NCI-H1694 (cell line): ENCODE results near the gene FGFBP1.
A peak's percentile ranks its signal among the peaks of the same experiment; 100 is the strongest.

Source experiments
- DNase-seq: peaks from one replicate; lab custom pipeline; 2025; lab: John Stamatoyannopoulos, UW

FGFBP1 gene

DNA sequence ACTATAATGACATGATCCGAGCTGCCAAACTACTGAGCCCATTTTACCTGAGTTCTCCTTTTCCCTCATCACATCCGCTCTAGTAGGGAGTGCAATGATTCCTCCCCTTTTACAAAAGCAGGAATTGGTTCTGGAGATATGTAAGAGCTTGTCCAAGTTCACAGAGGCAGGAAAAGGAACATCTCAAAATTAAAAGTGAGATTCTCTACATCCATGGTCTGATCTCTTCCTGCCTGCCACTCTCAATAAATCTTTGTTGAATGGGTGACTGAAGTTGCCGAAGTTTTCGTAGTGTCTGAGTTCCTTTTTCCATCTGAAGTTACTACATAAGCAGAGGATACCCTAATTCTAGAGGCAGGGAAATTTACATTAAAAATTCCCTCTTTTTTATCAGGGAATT is at the start of gene FGFBP1:
Gene FGFBP1, minus strand, starts transcription at position 101 of the 400 bp plus-strand sequence. CDS start 2,108 bp downstream, outside the sequence.
- no peak for DNase-seq

DNA sequence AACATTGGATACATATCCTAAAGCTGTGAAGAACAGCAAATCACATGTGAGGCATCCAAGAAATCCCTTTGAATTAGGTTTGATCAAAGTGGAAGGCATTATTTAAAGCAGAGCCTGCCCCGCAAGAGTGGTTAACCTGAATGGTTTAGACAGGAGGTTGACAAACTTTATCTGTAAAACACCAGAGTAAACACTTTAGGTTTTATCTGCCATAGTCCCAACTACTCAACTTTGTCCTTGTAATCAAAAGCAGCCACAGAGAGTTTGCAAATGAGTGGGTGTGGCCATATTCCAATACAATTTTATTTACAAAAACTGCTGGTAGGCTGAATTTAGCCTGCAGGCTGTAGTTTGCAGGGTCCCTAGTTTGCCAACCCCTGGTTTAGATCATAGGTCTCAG is 49.7 kb upstream of the FGFBP1 start:
- no peak for DNase-seq

DNA sequence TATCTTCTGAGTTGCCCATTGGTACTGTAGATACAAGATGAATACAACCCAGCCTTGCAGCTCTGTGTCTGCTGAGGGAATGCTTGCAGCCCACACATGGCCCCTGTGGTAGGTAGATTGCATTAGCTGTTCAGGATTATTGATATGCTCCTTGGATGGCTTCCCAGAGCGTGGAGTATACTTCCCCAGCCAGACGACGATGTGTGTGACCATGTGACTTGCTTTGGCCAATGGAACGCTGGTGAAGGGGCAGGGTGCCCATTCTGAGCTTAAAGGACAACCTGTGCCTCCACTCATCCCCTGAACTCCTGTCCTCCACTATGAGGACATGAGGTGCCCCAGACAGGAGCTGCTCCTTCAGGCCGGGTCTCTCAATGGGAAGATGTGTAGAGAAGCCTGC is 48.4 kb upstream of the FGFBP1 start:
- no peak for DNase-seq

DNA sequence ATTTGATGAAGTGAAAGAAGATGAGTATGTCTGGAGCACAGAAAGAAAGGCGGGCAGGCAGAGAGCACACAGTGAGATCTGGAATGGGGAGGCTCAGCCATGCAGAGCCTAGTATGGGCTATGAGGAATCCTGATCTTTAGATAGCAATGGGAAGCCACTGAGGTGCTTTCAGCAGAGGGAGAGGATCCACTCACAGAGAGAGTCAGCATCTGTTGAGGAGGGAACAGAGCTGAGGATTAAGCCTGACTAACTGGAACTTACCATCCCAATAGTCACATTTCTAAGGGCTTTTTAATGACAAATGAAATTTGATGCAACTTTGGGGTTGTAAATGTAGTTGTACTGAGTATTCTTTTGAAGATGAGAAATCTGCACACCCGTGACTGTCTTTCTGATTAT is 45.1 kb upstream of the FGFBP1 start:
- no peak for DNase-seq

DNA sequence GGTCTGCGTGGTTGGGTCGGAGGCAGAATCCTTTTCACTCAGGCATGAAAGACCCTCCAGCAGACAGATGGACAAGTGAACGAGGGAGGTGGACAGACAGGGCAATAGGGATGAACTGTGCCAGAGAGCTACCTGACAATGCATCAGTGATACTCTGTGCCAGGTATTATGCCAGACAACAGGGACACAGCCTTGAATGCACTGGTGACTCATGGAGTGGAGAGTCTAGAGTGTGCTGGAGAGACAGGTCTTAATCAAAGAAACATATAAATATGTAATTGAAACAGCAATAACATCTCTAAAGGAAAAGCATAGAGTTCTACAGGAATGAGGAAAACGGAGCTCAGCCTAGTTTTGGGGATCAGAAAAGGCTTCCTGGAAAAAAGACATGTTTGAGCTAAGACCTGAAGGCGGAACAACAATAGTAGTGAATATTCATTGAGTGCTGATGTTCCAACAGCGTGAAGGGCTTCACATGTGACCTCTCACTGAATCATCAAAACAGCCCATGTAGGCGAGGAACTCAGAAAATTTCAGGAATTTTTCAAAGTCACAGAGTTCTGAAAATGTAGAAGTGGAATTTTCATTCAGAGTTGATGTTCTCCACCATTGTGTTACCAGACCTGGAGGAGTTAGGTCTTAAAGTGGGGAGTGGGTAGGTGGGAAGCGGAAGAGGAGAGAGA is 44.4 kb upstream of the FGFBP1 start:
- DNase-seq = no peak

DNA sequence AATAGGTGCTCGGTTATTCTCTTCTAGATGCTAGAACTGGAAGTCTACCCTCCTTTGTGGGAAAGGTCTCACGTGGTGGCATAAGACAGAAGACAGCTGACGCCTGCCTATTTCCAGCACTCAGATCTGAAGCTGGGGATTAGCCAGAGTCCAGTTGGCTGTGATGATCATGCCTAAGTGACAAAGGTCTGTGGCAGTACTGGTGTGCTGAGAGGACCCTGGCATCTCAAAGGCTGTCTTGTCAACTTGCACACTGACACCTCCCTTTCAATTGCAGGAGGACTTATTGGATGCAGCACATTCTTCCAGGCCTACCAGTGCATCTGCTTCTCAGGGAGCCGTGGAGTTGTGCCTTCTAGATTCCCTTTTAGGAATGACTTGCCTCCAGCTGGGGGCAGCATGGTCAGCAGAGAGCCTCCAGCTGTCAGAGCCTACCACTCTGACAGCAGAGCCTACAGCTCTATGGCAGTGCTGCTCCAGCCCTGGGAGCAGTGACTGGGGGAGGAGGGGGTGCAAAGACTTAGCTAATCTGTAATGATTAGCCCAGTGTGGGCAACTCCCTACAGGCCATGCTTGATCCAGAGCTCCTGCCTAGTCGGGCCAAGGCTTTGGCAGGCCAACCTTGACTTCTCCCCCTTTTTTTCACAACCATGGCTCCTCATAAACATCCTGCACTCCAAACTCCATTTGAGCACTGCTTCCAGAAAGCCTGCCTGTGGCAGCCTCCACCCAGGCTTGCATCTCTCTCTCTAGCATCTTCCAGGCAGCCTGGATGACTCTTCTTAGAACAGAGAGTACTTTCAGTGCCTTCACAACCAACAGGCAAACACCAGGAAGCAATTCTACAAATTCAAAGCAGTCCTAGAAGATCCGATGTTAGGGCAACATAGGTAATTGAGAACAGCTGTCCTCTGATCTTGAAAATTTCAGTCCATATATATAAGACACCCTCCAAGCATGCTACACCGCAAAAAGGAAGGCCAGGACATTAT is 38.2 kb upstream of the FGFBP1 start:
- no peak for DNase-seq

DNA sequence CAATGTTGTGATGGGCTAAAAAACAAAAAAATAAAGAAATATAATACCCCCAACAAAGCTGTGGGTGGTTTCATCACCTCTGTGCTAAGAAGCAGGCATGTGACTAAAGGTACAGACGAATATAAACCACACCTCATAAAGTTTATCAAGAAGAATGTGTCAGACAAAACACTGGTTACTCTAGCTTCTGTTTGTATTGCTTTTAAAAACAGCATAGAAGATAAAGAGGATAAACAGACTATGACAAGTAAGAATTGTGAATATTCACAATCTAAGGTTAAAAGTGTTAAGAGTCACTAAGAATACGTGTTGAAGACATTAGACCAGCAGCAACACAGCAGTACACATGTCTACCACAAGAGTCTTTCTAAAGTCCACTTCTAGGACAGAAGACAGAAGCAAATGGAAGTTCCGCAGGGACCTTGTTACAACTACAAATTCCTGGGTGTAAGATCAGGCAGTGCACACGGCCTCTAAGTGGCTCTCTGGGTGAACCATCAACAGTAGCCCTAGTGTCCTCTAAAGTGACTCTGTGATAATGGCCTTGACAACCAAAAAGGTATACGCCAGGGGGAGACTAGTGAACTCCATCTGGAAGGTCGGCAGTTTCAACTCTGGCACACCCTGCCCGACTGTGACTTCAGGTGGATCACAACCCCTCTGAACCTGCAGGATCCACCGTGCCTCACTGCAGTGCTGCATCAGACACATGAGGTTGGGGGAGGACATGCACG is 32.7 kb upstream of the FGFBP1 start:
- no peak for DNase-seq

DNA sequence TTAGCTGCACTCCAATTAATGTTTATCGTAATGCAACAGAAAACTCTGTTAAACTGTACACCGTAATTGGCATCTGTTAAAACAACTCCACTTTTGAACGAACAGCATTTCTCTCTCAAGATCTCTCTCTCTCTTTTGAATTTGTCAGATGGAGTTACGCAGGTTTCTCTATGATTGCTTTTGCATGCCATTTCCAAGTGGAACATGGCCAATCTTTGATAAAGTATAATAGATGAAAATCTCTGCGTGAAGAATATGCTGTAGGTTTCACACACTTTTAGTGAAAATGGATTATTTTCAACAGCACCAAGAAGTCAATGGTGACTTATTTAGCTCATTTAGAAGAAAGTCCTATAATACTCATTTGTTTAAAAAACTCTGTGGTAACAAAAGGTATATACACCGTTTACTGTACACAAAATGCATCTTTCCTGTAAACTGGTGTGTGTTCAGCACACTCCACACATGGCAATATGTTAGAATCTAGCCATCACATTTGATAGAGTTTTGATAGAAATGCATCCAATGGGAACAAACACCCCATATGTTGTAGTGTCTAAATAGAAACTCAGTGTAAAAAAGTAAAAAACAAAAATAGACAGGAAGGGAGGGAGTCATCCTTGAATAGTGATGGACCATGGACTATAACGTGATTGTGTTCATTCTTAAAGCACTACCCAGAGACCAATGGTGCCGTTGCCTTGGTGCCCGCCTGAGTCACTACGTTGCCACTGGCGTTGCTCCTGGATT is 30.2 kb upstream of the FGFBP1 start:
- no peak for DNase-seq

DNA sequence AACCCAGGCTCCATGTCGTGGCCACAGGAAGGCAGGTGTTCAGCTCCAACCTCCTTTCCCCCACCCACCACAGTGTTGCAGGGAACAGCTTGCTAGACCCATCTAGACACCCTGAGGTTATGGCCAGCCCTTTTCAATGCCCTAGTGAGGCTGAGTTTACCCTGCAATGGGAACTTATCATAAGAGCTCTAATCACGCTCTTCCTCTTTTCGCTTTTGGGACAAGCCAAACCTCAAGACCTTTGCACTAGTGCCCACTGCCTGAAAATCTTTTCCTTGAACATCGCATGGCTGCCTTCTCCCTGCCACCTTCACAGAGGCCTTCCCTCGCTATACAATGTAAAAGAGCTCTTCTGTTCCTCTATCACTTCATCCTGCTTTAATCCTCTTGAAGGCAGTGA is 26.8 kb upstream of the FGFBP1 start:
- DNase-seq = no peak

DNA sequence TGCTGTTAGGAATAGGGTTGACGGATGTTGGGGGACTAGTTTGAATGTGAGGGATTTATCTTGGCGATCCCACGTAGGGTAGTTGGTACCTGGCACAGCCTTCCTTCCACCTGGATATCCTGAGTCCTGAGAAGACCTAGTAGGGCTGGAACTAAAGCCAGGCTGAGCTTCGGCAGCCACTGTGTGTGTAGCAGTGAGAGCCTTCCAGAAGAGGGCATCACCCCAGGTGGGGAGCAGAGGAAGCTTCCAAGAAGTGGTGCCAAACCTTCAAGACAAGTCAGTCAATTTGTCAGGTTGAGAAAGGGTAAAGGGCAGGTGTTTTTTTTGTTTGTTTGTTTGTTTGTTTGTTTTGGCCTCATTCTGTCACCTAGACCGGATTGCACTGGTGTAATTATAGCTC is 25.6 kb upstream of the FGFBP1 start:
- DNase-seq = no peak

DNA sequence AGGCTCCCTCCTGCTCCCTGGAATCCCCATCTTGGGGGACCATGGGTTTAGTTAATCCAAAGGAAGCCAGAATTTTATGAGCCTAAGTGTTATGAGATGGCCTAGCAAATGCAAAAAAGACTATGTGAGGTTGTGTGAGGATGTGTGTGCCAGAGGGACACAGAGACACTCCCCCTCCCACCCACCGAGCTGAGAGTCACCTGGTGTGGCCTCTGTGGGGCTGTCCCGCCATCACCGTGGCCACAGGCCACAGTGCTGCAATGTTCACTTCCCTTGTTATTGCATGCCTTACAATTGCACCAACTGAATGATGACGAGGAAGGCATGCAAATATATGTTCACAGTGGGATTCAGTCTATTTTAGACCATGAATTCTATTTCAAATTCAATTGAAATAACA is 25.0 kb upstream of the FGFBP1 start:
- no peak for DNase-seq

DNA sequence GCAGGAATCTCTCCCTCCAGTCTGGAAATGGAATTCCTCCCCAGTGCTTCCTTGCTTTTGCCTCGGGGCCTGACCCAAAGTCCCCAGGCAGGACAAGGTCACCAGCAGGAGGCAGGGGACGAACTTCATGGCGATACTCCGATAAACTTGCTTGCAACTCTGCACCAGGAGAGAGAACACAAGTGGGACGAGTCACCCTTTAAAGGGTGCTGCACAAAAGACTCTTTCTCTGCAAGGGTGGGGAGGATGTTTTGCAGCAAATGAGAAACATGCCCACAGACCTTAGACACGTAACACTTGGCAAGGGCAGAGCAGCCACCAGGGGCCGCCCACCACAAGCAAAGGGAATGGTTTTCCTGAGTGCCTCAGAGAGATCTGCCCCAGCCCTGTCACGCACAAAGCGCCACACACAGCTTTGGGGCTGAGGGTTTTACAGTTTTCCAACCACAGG is 24.5 kb upstream of the FGFBP1 start, which contains the start of gene FGFBP2:
Gene FGFBP2, minus strand, starts transcription at position 175 of the 451 bp plus-strand sequence. Its CDS starts 46 bp downstream, at position 129.
- no peak for DNase-seq

DNA sequence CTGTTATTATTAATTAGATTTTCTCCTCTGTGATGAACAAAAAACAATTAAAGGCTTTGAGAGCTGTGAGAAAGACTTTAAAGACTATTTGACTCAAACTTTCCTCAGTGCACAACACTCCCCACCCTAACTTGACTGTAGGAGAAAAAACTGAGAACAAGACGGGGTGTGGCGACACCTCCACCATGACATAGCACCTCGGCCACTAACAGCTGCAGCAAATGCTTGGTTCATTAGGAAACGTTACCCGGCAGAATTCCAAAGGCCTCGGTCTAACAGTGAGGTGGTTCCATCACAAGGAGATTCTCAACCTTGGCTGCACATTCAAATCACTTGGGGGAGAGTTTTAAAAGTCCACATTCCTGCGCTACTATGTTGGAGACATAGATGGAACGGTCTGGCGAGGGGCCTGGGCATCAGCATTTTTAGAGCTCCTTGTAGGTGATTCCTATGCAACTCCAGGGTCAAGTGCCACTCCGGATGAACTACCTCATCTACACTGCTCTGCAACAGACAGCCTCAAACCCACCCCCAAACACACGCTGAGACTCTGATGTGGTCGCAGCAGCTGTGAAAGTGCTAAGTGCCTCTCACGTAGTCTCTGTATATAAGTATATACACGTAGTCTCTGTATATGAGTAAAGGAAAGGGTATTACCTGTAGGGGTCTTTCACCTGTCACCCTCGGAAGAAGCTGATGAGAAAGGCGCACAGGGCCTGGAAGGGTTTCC is 23.4 kb upstream of the FGFBP1 start:
- no peak for DNase-seq

DNA sequence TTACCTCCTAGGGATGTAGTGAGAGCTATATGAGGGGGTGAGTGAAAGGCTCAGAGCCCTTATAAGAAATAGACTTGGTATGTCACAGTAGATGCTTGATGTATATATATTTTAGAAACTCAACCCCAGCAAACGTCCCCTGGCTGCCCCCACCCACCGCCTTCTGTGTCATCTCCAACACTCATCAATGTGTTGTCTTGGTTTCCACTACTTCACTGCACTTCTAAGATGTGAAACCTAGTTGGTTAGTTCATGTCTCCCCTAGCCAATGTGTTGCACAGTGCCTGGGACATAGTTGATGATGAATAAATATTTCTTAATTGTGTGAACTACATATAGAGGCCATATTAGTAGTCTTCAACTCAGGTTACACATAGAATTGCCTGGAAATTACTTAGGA is 20.0 kb upstream of the FGFBP1 start:
- no peak for DNase-seq

DNA sequence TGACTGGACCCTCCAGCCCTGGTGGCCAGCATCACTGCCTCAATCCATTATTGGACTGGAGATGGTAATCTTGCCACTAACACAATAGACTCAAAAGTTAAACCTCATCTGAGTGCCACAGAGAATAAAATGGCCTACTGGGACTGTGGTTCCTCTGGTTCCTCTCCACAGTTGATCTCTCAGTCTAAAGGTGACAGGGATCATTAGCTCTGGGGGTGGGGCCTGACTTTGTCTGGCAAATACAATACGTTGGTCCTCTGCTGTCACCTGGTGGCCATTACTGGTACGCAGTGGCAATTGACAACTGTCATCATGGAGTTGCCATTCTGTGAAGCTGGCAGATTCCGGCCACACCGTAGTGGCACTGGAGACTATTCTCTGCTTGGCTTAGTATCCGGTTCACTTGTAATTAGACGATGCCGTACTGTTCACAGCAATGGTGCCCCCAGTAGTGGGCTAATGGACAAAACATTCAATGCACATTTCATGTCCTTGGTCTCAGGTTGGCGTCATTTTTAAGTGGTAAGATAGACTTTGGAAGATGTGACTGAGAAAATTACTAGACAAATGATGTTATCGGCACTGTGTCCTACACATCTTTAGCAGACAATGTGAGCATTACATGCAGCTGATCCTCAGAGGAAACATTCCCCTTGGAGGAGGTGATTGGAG is 17.8 kb upstream of the FGFBP1 start:
- peak; percentile 21 for DNase-seq

DNA sequence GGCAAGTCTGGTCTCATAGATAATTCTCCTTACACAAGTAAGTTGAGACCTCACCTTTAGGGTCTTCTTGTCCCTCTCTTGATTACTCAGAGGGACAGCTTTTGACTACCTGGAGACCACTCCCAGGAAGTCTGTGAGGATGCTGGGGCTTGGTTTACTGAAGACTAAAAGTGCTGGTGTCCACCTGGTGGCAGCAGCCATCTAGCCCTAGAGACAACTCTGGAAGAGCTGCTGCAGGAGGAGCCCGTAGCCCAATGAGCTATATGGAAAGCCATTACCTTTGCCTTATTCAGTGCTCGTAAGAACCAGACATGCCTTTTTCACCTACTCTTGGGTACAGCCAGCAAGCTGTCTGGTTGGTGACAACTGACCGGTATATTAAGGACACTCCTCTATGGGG is 17.1 kb upstream of the FGFBP1 start:
- DNase-seq = no peak

DNA sequence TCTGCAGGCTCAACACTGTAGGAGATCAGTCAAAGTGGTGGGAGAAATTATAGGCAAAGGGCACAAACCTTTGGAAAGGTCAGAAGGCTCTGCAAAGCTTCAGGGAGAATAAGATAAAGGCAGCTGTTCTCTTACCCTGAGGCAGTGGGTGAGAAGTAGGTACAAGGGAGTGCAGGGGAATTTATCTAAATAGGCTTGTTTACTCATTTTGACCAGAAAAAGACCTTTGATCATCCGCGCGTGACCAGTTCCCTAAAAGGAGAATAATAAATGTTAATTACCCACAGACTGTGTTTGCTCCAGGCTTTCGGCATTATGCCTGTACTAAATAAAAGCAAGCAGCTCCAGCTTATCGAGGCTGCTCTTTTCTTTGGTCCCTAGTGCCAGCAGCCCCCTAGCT is 15.1 kb upstream of the FGFBP1 start:
- no peak for DNase-seq

DNA sequence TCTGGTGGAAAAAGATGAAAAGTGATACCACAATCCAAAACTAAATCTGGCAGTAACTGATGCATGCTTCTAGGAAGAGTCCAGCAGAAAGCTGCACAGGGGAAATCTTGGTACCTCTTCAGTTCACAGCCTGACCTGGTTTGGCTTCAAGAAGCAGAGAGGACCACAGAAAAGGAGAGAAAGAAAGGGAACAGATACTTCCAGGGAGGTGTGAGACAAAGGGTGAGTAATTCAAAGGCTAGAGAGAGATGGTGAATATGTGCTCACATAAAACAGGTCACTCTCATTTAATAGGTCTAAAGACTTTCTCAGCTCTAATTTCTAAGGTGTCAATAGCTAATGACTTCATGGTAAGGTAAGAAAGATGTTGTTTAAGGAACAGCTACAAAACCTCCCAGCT is 13.2 kb upstream of the FGFBP1 start:
- DNase-seq = no peak

DNA sequence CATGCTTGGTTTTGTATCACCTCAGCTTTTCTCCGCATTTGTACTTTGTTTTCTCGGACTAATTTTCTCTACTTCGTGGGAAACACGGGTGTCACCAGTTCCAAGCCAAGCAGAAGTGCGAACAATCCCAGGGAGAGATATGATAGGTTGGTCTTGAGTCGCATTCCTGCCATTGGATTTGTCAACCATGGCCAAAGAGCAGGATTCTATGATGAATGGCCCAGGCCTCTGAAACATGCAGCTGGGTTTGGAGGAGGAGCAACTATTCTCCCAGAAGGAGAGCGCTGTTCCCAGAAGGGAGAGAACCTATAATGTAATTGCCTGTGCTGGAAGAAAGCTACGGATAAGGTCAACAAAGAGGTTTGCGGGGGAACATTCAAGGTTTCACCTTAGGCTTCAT is 10.3 kb upstream of the FGFBP1 start:
- no peak for DNase-seq

DNA sequence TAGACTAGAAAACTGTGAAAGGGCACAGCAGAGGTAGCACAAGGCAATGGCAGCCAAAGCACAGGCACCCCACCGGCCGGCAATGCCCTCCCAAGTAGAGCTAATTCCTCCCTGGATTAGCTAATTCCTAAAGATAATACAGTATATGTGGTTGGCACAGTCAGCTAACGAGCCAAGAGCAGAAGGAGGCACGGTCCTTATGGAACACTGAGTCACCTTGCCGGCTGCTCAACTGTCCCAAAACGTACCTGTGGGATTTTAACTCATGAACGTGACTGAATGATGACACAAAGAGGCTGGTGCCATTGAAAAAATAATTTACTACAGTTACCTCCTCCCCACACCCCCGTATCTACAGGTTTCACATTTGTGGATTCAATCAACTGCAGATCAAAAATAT is 9.1 kb upstream of the FGFBP1 start:
- DNase-seq = no peak
